DMS114 treated with DMSO at 0.1 percent for 48 hours (cell line): Measurements from ENCODE around the gene FAM217A.

Source experiments
- DNase-seq: peaks from one replicate; lab custom pipeline; 2025; ENCODE audit not compliant: unreplicated experiment; lab: John Stamatoyannopoulos, UW

FAM217A gene

DNA sequence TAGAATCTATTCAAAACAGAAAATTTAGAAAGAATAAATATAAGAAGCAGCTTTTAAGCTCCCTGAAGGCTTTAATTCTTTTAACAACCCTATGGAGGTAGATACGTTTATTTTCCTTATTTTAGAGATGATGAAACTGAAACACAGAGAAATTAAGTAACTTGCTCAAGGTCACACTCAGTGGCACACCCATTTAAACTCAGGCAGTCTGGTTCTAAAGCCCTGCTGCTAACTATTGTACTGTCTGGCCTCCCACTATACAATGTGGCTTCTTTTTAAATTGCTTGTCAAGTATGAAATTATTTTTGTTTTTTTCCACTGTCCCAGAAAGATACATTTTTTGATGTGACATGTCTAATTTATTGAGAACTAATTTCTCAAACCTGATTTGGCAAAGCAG is 55.7 kb downstream of the FAM217A start:
- no peak for DNase-seq

DNA sequence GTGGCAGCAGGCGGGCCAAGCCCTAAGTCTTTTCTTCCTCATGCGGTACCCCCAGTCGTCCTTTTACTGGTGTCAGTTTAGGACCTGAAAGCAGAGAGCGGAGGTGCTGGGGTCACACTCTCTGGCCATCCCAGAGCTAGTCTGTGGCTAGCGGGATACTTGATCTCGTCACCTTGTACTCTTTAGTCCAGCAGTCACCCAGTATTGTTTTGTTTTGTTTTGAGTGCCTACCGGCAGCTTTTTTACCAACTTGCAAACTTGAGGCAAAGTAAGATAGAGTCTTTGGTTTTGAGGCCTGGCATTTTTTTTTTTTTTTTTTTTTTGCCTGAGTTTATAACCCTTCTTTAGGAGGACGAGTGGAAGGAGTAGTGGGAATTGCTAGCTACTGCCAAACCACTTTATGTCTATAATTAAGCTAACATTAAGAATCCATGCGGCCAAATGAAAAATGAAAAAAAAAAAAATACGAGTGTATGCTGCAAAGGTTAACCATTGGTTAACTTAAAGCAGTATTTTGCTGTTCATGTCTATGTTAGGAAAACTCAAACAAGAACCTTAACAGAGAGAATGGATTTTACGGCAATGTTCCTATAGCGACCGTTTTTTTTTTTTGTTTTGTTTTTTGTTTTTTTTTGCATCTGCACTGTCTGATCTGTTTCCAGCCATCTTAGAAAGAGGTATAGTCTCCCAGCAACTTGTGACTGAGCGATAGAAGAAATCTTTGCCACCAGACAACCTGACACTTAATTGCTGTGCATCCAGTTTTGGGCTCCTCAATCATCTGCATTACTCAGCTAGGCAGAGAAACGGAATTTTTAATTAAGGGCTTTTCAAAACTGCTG is 56.9 kb downstream of the FAM217A start:
- no peak for DNase-seq

DNA sequence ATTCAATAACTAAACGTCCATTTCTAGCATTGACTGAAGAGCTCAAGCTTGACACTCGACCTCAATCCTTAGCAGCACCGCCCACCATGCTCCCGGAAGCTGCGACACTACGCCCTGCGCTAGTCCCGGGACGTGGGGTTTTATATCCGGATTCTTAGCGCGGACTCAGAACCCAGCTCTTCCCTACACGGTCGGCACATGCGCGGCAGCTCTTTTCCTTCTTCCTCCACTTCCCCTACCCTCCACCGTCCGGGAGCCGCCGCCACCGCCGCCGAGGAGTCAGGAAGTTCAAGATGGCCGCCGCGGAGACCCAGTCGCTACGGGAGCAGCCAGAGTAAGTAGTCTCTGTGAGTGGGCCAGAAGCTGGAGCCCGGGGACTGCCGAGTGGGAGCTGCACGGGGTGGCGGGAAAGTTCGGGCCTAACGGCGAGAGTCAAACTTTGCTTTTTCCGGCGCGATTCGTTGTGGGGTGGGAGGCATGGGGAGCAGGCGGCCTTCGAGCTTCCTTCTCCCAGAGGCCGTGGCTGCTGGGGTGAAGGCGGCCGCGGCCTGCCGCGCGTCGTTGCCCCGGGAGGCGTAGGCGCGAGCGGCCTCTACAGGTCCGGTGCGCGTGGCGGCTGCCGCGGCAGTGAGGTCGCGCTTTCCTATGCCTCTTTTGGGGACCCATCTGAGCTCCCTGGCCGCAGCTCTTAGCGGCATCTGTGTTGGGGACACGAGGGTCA is 57.6 kb downstream of the FAM217A start:
- DNase-seq: peak; percentile 99

DNA sequence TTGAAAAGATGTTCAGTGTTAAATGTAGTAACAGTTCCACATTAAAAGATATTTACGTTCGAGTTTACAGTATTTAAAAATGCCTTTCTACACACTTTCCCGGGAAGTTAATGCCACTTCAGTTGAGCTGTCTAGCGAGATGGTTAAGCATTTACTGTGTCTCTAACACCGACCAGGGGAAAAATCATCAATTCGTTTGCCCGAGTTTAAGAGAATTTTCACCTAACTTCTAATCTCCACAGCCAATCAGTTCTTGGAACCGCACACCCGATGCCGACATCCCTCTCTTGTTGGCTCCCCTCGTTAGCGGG is 58.2 kb downstream of the FAM217A start:
- DNase-seq: no peak

DNA sequence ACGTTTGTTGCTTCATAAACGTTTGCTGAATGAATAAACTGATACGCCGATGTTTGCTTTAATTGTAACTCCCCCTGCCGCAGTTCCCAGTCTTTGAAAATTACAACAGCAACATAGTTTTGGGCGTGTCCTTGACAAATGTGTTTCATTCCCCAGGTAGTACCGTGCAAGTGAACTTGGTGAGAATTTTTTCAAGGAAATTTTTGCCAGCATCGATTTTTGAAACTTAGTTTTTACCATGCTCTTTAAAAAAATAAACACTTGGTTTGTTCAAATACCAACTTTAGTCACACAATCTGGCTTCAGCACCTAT is 60.1 kb downstream of the FAM217A start:
- DNase-seq: no peak
